SK-N-SH treated with all-trans-retinoic acid at 6 μM for 48 hours (cell line): Measurements from ENCODE around the gene ZNF444.

Experiments used
- ATAC-seq: fragments of 200-7000 bp; cut with Tn5 transposase; 3 replicates; pipeline ENCODE4 v1.9.1; 2020; ENCODE audit warnings: mild to moderate bottlenecking, moderate library complexity
- ARNTL ChIP-seq: fragments of 450-650 bp; formaldehyde crosslinking; IDR thresholded peaks from 2 replicates; pipeline ENCODE4 v1.5.0; 2020; ENCODE audit warnings: low read depth, mild to moderate bottlenecking, moderate library complexity, borderline replicate concordance
- BACH2 ChIP-seq: fragments of 250-450 bp; sonication (Bioruptor Pico); IDR thresholded peaks from 2 replicates; pipeline ENCODE4 v1.9.0; 2021; ENCODE audit warnings: mild to moderate bottlenecking, borderline replicate concordance
- CREB5 ChIP-seq: fragments of 250-450 bp; sonication (Bioruptor Pico); IDR thresholded peaks from 2 replicates; pipeline ENCODE4 v1.5.1; 2020; ENCODE audit warnings: low read depth, mild to moderate bottlenecking, moderate library complexity
- CSDC2 ChIP-seq: fragments of 250-450 bp; sonication (Bioruptor Pico); IDR thresholded peaks from 2 replicates; pipeline ENCODE4 v1.5.0; 2020; ENCODE audit warnings: mild to moderate bottlenecking, moderate library complexity
- CSRNP3 ChIP-seq: fragments of 250-450 bp; sonication (Bioruptor Pico); IDR thresholded peaks from 2 replicates; pipeline ENCODE4 v1.5.1; 2021; ENCODE audit warnings: mild to moderate bottlenecking, moderate library complexity
- ESRRG ChIP-seq: fragments of 250-450 bp; sonication (Bioruptor Pico); IDR thresholded peaks from 2 replicates; pipeline ENCODE4 v1.6.1; 2021; ENCODE audit warnings: mild to moderate bottlenecking
- GLIS3 ChIP-seq: fragments of 250-450 bp; sonication (Bioruptor Pico); IDR thresholded peaks from 2 replicates; pipeline ENCODE4 v1.5.0; 2020; ENCODE audit warnings: mild to moderate bottlenecking, moderate library complexity
- ISL1 ChIP-seq: fragments of 250-450 bp; sonication (Bioruptor Pico); IDR thresholded peaks from 2 replicates; pipeline ENCODE4 v2.1.2; 2022; ENCODE audit warnings: mild to moderate bottlenecking, moderate library complexity
- OSR1 ChIP-seq: fragments of 250-450 bp; sonication (Bioruptor Pico); IDR thresholded peaks from 2 replicates; pipeline ENCODE4 v1.8.0; 2022; ENCODE audit warnings: moderate library complexity, mild to moderate bottlenecking, inconsistent platforms
- POU6F1 ChIP-seq: fragments of 250-450 bp; sonication (Bioruptor Pico); IDR thresholded peaks from 2 replicates; pipeline ENCODE4 v1.8.0; 2021; ENCODE audit warnings: low read depth, mild to moderate bottlenecking, moderate library complexity, borderline replicate concordance
- PPARA ChIP-seq: fragments of 250-450 bp; sonication (Bioruptor Pico); IDR thresholded peaks from 2 replicates; pipeline ENCODE4 v1.5.0; 2020; ENCODE audit warnings: mild to moderate bottlenecking, borderline replicate concordance
- RARB ChIP-seq: fragments of 250-450 bp; sonication (Bioruptor Pico); IDR thresholded peaks from 2 replicates; pipeline ENCODE4 v1.8.0; 2021; ENCODE audit warnings: mild to moderate bottlenecking, moderate library complexity
- SNAI2 ChIP-seq: fragments of 250-450 bp; sonication (Bioruptor Pico); IDR thresholded peaks from 2 replicates; pipeline ENCODE4 v1.5.0; 2020; ENCODE audit warnings: mild to moderate bottlenecking, moderate library complexity
- TCF4 ChIP-seq: fragments of 250-450 bp; sonication (Bioruptor Pico); IDR thresholded peaks from 2 replicates; pipeline ENCODE4 v1.8.0; 2021; ENCODE audit warnings: mild to moderate bottlenecking, moderate library complexity, borderline replicate concordance
- TOX ChIP-seq: fragments of 250-450 bp; sonication (Bioruptor Pico); IDR thresholded peaks from 2 replicates; pipeline ENCODE4 v1.8.0; 2021; ENCODE audit warnings: mild to moderate bottlenecking, moderate library complexity, borderline replicate concordance
- TSHZ2 ChIP-seq: fragments of 250-450 bp; sonication (Bioruptor Pico); IDR thresholded peaks from 2 replicates; pipeline ENCODE4 v1.5.0; 2020; ENCODE audit warnings: mild to moderate bottlenecking, moderate library complexity
- ZC3H10 ChIP-seq: fragments of 250-450 bp; sonication (Bioruptor Pico); IDR thresholded peaks from 2 replicates; pipeline ENCODE4 v1.5.1; 2021; ENCODE audit warnings: mild to moderate bottlenecking, moderate library complexity
- ZFP3 ChIP-seq: fragments of 250-450 bp; sonication (Bioruptor Pico); IDR thresholded peaks from 2 replicates; pipeline ENCODE4 v1.5.0; 2020; ENCODE audit warnings: mild to moderate bottlenecking, moderate library complexity
- ZFP30 ChIP-seq: fragments of 450-650 bp; formaldehyde crosslinking; IDR thresholded peaks from 2 replicates; pipeline ENCODE4 v1.5.0; 2022; ENCODE audit warnings: mild to moderate bottlenecking, moderate library complexity
- ZNF565 ChIP-seq: fragments of 450-650 bp; formaldehyde crosslinking; conservative IDR thresholded peaks from 2 replicates; pipeline ENCODE4 v1.5.0; 2020; ENCODE audit warnings: low read depth, mild to moderate bottlenecking, moderate library complexity
- ZNF70 ChIP-seq: fragments of 450-650 bp; formaldehyde crosslinking; IDR thresholded peaks from 2 replicates; pipeline ENCODE4 v1.5.0; 2020; ENCODE audit warnings: mild to moderate bottlenecking, moderate library complexity
- ZNF8 ChIP-seq: fragments of 450-650 bp; formaldehyde crosslinking; IDR thresholded peaks from 2 replicates; pipeline ENCODE4 v1.5.0; 2020; ENCODE audit warnings: mild to moderate bottlenecking, moderate library complexity
- TF ChIP-seq, protein P1 (sequence below): fragments of 250-450 bp; sonication (Bioruptor Pico); IDR thresholded peaks from 2 replicates; pipeline ENCODE4 v1.8.0; 2020; ENCODE audit warnings: mild to moderate bottlenecking, moderate library complexity, borderline replicate concordance

ZNF444 gene

DNA sequence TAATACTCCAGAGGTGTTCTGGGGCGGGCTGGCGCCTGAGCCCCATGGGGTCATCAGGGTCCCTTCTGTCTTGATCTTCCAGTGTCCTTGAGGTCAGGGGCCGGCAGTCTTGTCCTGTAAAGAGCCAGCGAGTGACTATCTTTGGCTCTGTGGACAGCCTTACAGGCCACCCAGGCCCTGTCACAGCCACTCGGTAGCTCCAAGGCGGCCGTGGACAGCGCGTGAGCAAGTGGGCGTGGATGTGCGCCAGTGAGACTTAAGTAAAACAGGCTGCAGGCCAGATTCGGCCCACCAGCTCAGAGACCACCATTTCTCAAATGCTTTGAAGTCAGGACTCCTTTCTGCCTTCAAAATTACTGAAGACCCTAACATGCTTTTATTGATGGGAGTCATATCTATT, 3.7 kb downstream of the ZNF444 start:
- ATAC-seq, result no peak

GRCh38 chr19:56145698-56146097, 4.6 kb downstream of the ZNF444 start:
- TF ChIP-seq ZC3H10 (CRISPR knock-in tag) (no peak), ZNF8 (CRISPR knock-in tag) (no peak), OSR1 (CRISPR knock-in tag) (no peak), ARNTL (no peak)
- ATAC-seq, result no peak

More for the DNA sequence above, 3.7 kb downstream of the ZNF444 start:
- TF ChIP-seq ZNF565 (CRISPR knock-in tag) (no peak), ZNF70 (no peak), TSHZ2 (no peak), CSRNP3 (CRISPR knock-in tag) (no peak), CREB5 (no peak), ZFP3 (CRISPR knock-in tag) (no peak), ZNF8 (CRISPR knock-in tag) (no peak), TOX (CRISPR knock-in tag) (no peak), ARNTL (no peak), OSR1 (CRISPR knock-in tag) (no peak), BACH2 (CRISPR knock-in tag) (no peak), PPARA (CRISPR knock-in tag) (no peak), RARB (CRISPR knock-in tag) (no peak), ISL1 (CRISPR knock-in tag) (no peak), SNAI2 (CRISPR knock-in tag) (no peak), TCF4 (CRISPR knock-in tag) (no peak), ESRRG (no peak), GLIS3 (CRISPR knock-in tag) (no peak), ZC3H10 (CRISPR knock-in tag) (no peak)
- TF ChIP-seq, protein P1, sequence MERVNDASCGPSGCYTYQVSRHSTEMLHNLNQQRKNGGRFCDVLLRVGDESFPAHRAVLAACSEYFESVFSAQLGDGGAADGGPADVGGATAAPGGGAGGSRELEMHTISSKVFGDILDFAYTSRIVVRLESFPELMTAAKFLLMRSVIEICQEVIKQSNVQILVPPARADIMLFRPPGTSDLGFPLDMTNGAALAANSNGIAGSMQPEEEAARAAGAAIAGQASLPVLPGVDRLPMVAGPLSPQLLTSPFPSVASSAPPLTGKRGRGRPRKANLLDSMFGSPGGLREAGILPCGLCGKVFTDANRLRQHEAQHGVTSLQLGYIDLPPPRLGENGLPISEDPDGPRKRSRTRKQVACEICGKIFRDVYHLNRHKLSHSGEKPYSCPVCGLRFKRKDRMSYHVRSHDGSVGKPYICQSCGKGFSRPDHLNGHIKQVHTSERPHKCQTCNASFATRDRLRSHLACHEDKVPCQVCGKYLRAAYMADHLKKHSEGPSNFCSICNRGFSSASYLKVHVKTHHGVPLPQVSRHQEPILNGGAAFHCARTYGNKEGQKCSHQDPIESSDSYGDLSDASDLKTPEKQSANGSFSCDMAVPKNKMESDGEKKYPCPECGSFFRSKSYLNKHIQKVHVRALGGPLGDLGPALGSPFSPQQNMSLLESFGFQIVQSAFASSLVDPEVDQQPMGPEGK (CRISPR knock-in tag), result no peak

DNA sequence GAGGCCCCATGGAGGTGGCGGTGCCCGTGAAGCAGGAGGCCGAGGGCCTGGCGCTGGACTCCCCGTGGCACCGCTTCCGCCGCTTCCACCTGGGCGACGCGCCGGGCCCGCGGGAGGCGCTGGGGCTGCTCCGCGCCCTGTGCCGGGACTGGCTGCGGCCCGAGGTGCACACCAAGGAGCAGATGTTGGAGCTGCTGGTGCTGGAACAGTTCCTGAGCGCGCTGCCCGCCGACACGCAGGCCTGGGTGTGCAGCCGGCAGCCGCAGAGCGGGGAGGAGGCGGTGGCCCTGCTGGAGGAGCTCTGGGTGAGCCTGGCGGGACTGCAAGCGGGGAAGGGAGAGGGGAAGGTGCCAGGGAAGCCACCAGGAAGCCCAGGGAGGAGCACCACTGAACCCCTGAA, 5.8 kb downstream of the ZNF444 start:
- ATAC-seq, result no peak
- no peak for TF ChIP-seq ISL1 (CRISPR knock-in tag)
- no peak for TF ChIP-seq ZC3H10 (CRISPR knock-in tag)
- TF ChIP-seq ZNF70, result no peak
- TF ChIP-seq GLIS3 (CRISPR knock-in tag), result no peak
- TF ChIP-seq CSDC2, result no peak
- TF ChIP-seq ARNTL, result no peak
- TF ChIP-seq CSRNP3 (CRISPR knock-in tag), result no peak
- TF ChIP-seq ZFP3 (CRISPR knock-in tag), result no peak
- no peak for TF ChIP-seq SNAI2 (CRISPR knock-in tag)
- TF ChIP-seq ZFP30 (CRISPR knock-in tag), result no peak
- no peak for TF ChIP-seq RARB (CRISPR knock-in tag)
- no peak for TF ChIP-seq CREB5
- TF ChIP-seq, protein P1 (CRISPR knock-in tag), result no peak
- no peak for TF ChIP-seq ZNF565 (CRISPR knock-in tag)
- TF ChIP-seq OSR1 (CRISPR knock-in tag), result no peak
- no peak for TF ChIP-seq ESRRG
- no peak for TF ChIP-seq ZNF8 (CRISPR knock-in tag)
- TF ChIP-seq TCF4 (CRISPR knock-in tag), result no peak
- TF ChIP-seq POU6F1 (CRISPR knock-in tag), result no peak
- TF ChIP-seq PPARA (CRISPR knock-in tag), result no peak
